Measurements from ENCODE around the gene PECR. TPM values are rescaled to one million over a fixed set of nuclear protein-coding genes. Genes with fewer than 3 reads are reported as not detected.
A peak's percentile ranks its signal among the peaks of the same experiment; 100 is the strongest.

PECR gene
- total RNA-seq, 2 experiments from 2014 or later: 2.3 to 5.3 TPM

DNA sequence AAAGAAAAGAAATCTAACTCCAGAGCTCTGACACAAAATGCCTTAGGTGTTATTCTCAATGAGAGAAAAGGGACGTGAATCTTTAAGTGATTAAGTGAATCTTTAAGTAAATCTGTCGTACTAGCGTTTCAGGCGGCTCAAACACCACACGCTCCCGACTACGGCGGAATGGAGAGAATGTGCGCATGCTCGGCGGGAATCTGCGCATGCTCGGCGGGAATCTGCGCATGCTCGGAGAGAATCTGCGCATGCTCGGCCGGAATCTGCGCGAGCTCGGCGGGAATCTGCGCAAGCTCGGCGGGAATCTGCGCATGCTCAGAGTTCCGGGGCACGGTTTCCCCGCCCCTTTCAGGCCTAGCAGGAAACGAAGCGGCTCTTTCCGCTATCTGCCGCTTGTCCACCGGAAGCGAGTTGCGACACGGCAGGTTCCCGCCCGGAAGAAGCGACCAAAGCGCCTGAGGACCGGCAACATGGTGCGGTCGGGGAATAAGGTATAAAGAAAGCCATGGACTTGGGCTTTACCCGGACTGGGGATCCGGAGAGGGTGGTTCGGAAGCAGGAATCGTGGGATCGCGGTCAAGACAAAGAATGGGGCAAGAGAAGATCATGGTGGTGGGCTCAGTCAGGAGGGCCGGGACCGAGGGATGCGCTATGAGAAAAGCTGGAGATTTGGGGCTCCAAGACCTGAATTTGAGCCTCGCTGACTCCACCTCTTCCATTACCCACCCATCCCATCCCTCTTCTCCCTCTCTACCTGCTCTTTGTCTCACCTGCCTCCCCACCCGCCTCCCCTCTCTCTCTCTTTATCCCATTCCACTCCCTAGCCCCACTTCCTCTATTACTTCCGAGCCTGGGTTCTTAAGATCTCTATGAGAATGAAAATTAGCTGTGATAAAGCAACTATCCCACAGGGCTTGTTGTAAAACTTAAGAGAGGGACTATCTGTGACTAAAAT lies 27.6 kb upstream of the PECR start, which contains the start of gene XRCC5:
TSS of gene XRCC5 (plus strand) at position 382 of the 955 bp plus-strand sequence. CDS start at position 471, 89 bp downstream.
- H3K4me3 ChIP-seq (ENCODE audit: low read depth, low read length, poor library complexity, severe bottlenecking): peak within 1 kb of the TSS; percentile 91
- peaks cover 18% of the 10 kb centered on the region; the same call in 1 of the 2 replicates for H4K20me1 ChIP-seq (ENCODE audit: insufficient read depth, low read length)
- peak within 1 kb of the TSS; percentile 19; the same call in 1 of the 2 replicates for H2AFZ ChIP-seq (ENCODE audit: low read length)
- ChIA-PET CTCF (ENCODE audit: unreplicated experiment) (interaction anchor here (0.8 kb wide), 1 partner anchor 13 kb away, joined by 4 read pairs; no protein-coding TSS in a partner anchor), POLR2A (interaction anchor here (0.6 to 1.8 kb wide), 11 partner anchors 11 to 194 kb away, joined by 3 to 13 read pairs (median 5); no protein-coding TSS in a partner anchor)
- no peaks in the 10 kb centered on the region for H3K9me2 ChIP-seq (ENCODE audit: insufficient read depth, low read length)
- DNase-seq (ENCODE audit: low spot score): peak; percentile 98
- peak within 1 kb of the TSS; percentile 74 for H3K27ac ChIP-seq (ENCODE audit: low read depth, low read length, poor library complexity, severe bottlenecking)
- no TSS peak for BruUV-seq (replicated peaks)
- H3K79me2 ChIP-seq (ENCODE audit: insufficient read depth, low read depth, low read length): peaks cover 45% of the 10 kb centered on the region
- no peaks in the 10 kb centered on the region for H3K9me3 ChIP-seq (ENCODE audit: low read length)
- H3K36me3 ChIP-seq (ENCODE audit: insufficient read depth, low read length): peaks cover 41% of the 10 kb centered on the region
- TF ChIP-seq, protein P1, sequence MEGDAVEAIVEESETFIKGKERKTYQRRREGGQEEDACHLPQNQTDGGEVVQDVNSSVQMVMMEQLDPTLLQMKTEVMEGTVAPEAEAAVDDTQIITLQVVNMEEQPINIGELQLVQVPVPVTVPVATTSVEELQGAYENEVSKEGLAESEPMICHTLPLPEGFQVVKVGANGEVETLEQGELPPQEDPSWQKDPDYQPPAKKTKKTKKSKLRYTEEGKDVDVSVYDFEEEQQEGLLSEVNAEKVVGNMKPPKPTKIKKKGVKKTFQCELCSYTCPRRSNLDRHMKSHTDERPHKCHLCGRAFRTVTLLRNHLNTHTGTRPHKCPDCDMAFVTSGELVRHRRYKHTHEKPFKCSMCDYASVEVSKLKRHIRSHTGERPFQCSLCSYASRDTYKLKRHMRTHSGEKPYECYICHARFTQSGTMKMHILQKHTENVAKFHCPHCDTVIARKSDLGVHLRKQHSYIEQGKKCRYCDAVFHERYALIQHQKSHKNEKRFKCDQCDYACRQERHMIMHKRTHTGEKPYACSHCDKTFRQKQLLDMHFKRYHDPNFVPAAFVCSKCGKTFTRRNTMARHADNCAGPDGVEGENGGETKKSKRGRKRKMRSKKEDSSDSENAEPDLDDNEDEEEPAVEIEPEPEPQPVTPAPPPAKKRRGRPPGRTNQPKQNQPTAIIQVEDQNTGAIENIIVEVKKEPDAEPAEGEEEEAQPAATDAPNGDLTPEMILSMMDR (conservative IDR thresholded peaks at IDR 0.05; ENCODE audit: low read length): no peak
- no peak for TF ChIP-seq EZH2phosphoT487 (IDR thresholded peaks at IDR 0.05; ENCODE audit: borderline replicate concordance, low read depth, low read length)
- peak within 1 kb of the TSS; percentile 71 for H3K4me2 ChIP-seq (ENCODE audit: low read length)
- H3K4me1 ChIP-seq (ENCODE audit: insufficient read depth, low read length, poor library complexity, severe bottlenecking): peaks cover 48% of the 10 kb centered on the region
- intact Hi-C loops (cut with micrococcal nuclease; ENCODE audit: unreplicated experiment): loop anchor here (1.0 to 10.0 kb wide), 3 partner anchors 303 to 1304 kb away; partner anchors contain the start of genes BARD1, RPL37A and SMARCAL1

DNA sequence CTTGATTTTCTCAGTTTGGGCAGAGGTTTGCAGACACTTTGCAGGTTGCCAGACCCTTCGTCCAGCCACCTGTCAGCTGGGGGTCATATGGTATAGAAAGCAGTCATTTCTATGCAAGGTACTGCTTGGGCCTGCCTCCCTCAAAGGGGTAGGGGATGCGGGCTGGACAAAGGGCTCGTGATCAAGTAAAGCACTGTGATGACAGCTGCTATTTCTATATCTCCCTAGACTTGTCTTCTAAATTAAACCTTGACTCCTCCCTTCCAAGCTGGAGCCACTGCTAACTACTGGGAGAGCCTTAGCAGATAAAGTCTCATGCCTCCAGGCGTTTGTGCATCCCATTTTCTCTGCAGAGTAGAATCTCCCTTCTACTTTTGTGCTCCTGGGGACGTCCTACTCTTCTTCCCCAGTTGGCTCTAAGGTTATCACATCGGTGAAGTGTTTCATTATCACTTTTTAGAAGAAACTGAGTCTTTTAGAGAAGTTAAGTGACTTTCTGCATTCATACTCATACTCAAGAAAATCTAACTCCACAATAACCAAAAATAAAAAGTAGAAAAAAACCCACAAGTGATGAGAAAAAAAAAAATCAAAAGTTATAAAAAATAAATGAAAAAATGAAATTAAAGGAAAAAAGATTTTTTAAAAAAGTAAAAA lies 26.8 kb upstream of the PECR start:
- H2AFZ ChIP-seq (ENCODE audit: low read length): no peak overlapping the region
- ChIA-PET POLR2A (interaction anchor here (0.6 to 1.9 kb wide), 7 partner anchors 9 to 304 kb away, joined by 3 to 5 read pairs (median 5); partner anchors contain the start of gene SMARCAL1), CTCF (ENCODE audit: unreplicated experiment) (interaction anchor here (0.5 kb wide), 1 partner anchor 91 kb away, joined by 3 read pairs; no protein-coding TSS in a partner anchor)
- peak; percentile 16 for DNase-seq (ENCODE audit: low spot score)
- H3K36me3 ChIP-seq (ENCODE audit: insufficient read depth, low read length): peaks cover 33% of the 10 kb centered on the region
- no peaks in the 10 kb centered on the region for H3K9me2 ChIP-seq (ENCODE audit: insufficient read depth, low read length)
- BruUV-seq (replicated peaks): TSS peak; percentile 100
- H3K4me2 ChIP-seq (ENCODE audit: low read length): peak overlapping the region; percentile 69
- H3K4me1 ChIP-seq (ENCODE audit: insufficient read depth, low read length, poor library complexity, severe bottlenecking): peaks cover 40% of the 10 kb centered on the region
- H4K20me1 ChIP-seq (ENCODE audit: insufficient read depth, low read length): peaks cover 18% of the 10 kb centered on the region; the same call in 1 of the 2 replicates
- intact Hi-C loops (cut with micrococcal nuclease; ENCODE audit: unreplicated experiment): loop anchor here (2.0 to 10.0 kb wide), 2 partner anchors 390 to 1304 kb away; partner anchors contain the start of genes BARD1 and RPL37A
- peak overlapping the region; percentile 91 for H3K4me3 ChIP-seq (ENCODE audit: low read depth, low read length, poor library complexity, severe bottlenecking)
- H3K79me2 ChIP-seq (ENCODE audit: insufficient read depth, low read depth, low read length): peaks cover 43% of the 10 kb centered on the region
- TF ChIP-seq, protein P1 (conservative IDR thresholded peaks at IDR 0.05; ENCODE audit: low read length): no peak
- TF ChIP-seq EZH2phosphoT487 (IDR thresholded peaks at IDR 0.05; ENCODE audit: borderline replicate concordance, low read depth, low read length): no peak
- H3K27ac ChIP-seq (ENCODE audit: low read depth, low read length, poor library complexity, severe bottlenecking): peak overlapping the region; percentile 49
- no peaks in the 10 kb centered on the region for H3K9me3 ChIP-seq (ENCODE audit: low read length)
